BLaER1 treated with 17β-estradiol and CSF1 and Interleukin-3, amounts not matched to agents 10 nM and 100 nM (cell line): Measurements from ENCODE around the gene BSPRY.
"Not testable (repeated sequence)": the region's sequence is repeated elsewhere in the genome, so short reads cannot be mapped to it uniquely, and the experiment has no call there.

ENCODE experiments used
- H3K27ac ChIP-seq, 11 experiments: shearing (Covaris generic); formaldehyde crosslinking; 2 replicates each; pipeline ENCODE4 v1.8.1; 2022
- H3K27me3 ChIP-seq, 11 experiments: shearing (Covaris generic); formaldehyde crosslinking; 2 replicates each; pipeline ENCODE4 v1.8.1; 2022
- H3K36me3 ChIP-seq, 11 experiments: shearing (Covaris generic); formaldehyde crosslinking; 2 replicates each; pipeline ENCODE4 v1.8.1; 2022
- H3K4me1 ChIP-seq, 10 experiments: shearing (Covaris generic); formaldehyde crosslinking; 2 replicates each; pipeline ENCODE4 v1.8.1; 2022
- H3K4me2 ChIP-seq, 11 experiments: shearing (Covaris generic); formaldehyde crosslinking; 2 replicates each; pipeline ENCODE4 v1.8.1; 2022
- H3K4me3 ChIP-seq, 10 experiments: shearing (Covaris generic); formaldehyde crosslinking; 2 replicates each; pipeline ENCODE4 v1.8.1; 2022
- H3K9ac ChIP-seq, 11 experiments: shearing (Covaris generic); formaldehyde crosslinking; 2 replicates each; pipeline ENCODE4 v1.8.1; 2022
- H3K9me3 ChIP-seq, 11 experiments: shearing (Covaris generic); formaldehyde crosslinking; replicated peaks in 1 of 11; 2 replicates each; pipeline ENCODE4 v1.8.1; 2022
- H4K20me1 ChIP-seq, 11 experiments: shearing (Covaris generic); formaldehyde crosslinking; 2 replicates each; pipeline ENCODE4 v1.8.1; 2022
- Cebpa-rat ChIP-seq, 11 experiments: shearing (Covaris generic); IDR thresholded peaks; 2 replicates each; pipeline ENCODE4 v1.8.1; 2022

Gene BSPRY

DNA sequence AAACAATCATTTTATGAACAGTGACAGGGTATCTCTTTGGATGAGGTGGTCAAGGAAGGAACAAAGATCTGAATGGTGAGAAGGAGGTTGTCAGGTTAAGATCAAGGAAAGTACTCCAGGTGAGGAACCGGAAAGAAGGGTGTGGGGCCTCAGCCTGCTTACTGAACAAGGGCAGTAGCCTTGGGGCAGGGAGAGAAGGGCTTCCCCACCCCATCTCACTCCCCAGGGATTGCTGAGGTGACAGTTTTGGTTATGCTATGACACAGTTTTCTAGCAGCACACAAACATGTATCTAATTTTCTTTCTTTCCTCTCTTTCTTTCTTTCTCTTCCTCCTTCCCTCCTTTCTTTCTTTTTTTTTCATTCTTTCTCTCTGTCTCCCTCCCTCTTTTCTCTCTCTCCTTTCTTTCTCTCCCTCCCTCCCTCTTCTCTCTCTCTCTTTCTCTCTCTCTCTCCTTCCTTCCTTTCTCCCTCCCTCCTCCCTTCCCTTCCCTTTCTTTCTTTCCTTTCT, 31.6 kb downstream of the BSPRY start:
- no peak overlapping the region for H3K9ac ChIP-seq
- no peaks in the 10 kb centered on the region for H4K20me1 ChIP-seq
- H3K27ac ChIP-seq, result peak overlapping the region in 1 of 11 experiments; percentile 25; a peak in 1 of 22 replicates
- peaks cover 9 to 42% (median 16%) of the 10 kb centered on the region in 10 experiments for H3K4me1 ChIP-seq
- H3K4me2 ChIP-seq, result peak overlapping the region in 10 of 11 experiments; percentile 7 to 57 (median 40); a peak in 13 of 22 replicates
- H3K36me3 ChIP-seq, result peaks cover 0 to 5% (median 0%) of the 10 kb centered on the region in 11 experiments; a peak in 3 of 22 replicates
- no peaks in the 10 kb centered on the region for H3K27me3 ChIP-seq
- TF ChIP-seq Cebpa-rat (IDR thresholded peaks at IDR 0.05), result no peak
- no peaks in the 10 kb centered on the region for H3K9me3 ChIP-seq
- H3K4me3 ChIP-seq, result no peak overlapping the region

GRCh38 chr9:113381441-113381840, 32.1 kb downstream of the BSPRY start:
- not testable (repeated sequence) for H3K9ac ChIP-seq, H3K9me3 ChIP-seq, H3K27ac ChIP-seq, H3K4me3 ChIP-seq, H3K36me3 ChIP-seq, H4K20me1 ChIP-seq, H3K27me3 ChIP-seq, H3K4me2 ChIP-seq
- H3K4me1 ChIP-seq, result peaks cover 5 to 43% (median 13%) of the 10 kb centered on the region in 10 experiments; a peak in 19 of 20 replicates

GRCh38 chr9:113381909-113382411, 32.6 kb downstream of the BSPRY start:
- Histone ChIP-seq H3K27ac (no peak overlapping the region), H3K4me2 (no peak overlapping the region), H3K4me3 (no peak overlapping the region), H3K4me1 (peaks cover 5 to 48% (median 17%) of the 10 kb centered on the region in 10 experiments; a peak in 19 of 20 replicates), H4K20me1 (no peaks in the 10 kb centered on the region), H3K9me3 (no peaks in the 10 kb centered on the region), H3K9ac (no peak overlapping the region), H3K27me3 (no peaks in the 10 kb centered on the region), H3K36me3 (peaks cover 1 to 14% (median 3%) of the 10 kb centered on the region in 11 experiments; a peak in 16 of 22 replicates)
- no peak for TF ChIP-seq Cebpa-rat (IDR thresholded peaks at IDR 0.05)

- Histone ChIP-seq H3K9me3 (no peaks in the 10 kb centered on the region), H3K4me3 (0 out of 20 replicates have a peak overlapping the region, but pooled peaks of 1 of the 10 experiments have one; percentile 10), H4K20me1 (no peaks in the 10 kb centered on the region; a peak in 1 of 22 replicates), H3K27me3 (no peaks in the 10 kb centered on the region), H3K4me2 (peak overlapping the region in 6 of 11 experiments; percentile 29 to 74 (median 59); a peak in 11 of 22 replicates), H3K4me1 (peaks cover 11 to 55% (median 22%) of the 10 kb centered on the region in 10 experiments; a peak in 18 of 20 replicates), H3K36me3 (peaks cover 44 to 60% (median 51%) of the 10 kb centered on the region in 11 experiments), H3K27ac (peak overlapping the region in 4 of 11 experiments; percentile 26 to 74 (median 49); a peak in 7 of 22 replicates), H3K9ac (peak overlapping the region in 1 of 11 experiments; percentile 41; a peak in 2 of 22 replicates)
- TF ChIP-seq Cebpa-rat (IDR thresholded peaks at IDR 0.05), result no peak
Observed at GRCh38 chr9:113386571-113387393, 37.4 kb downstream of the BSPRY start.

GRCh38 chr9:113387560-113388230, 38.4 kb downstream of the BSPRY start:
- no peaks in the 10 kb centered on the region for H3K9me3 ChIP-seq
- peaks cover 52 to 69% (median 59%) of the 10 kb centered on the region in 11 experiments for H3K36me3 ChIP-seq
- H3K27ac ChIP-seq, result peak overlapping the region in 6 of 11 experiments; percentile 0 to 74 (median 33); a peak in 9 of 22 replicates

GRCh38 chr9:113388833-113389232, 39.5 kb downstream of the BSPRY start:
- H3K9me3 ChIP-seq, result no peaks in the 10 kb centered on the region
- H3K27ac ChIP-seq, result no peak overlapping the region
- peaks cover 52 to 78% (median 71%) of the 10 kb centered on the region in 11 experiments for H3K36me3 ChIP-seq
- H3K27me3 ChIP-seq, result no peaks in the 10 kb centered on the region
- H3K4me2 ChIP-seq, result no peak overlapping the region; a peak in 1 of 22 replicates
- TF ChIP-seq Cebpa-rat (IDR thresholded peaks at IDR 0.05), result no peak
- no peaks in the 10 kb centered on the region; a peak in 1 of 22 replicates for H4K20me1 ChIP-seq
- H3K9ac ChIP-seq, result peak overlapping the region in 1 of 11 experiments; percentile 18; a peak in 1 of 22 replicates
- H3K4me1 ChIP-seq, result peaks cover 11 to 50% (median 22%) of the 10 kb centered on the region in 10 experiments; a peak in 18 of 20 replicates
- H3K4me3 ChIP-seq, result no peak overlapping the region

More at GRCh38 chr9:113387560-113388230, 38.4 kb downstream of the BSPRY start:
- H3K4me1 ChIP-seq, result peaks cover 11 to 50% (median 22%) of the 10 kb centered on the region in 10 experiments; a peak in 18 of 20 replicates
- peak overlapping the region in 7 of 11 experiments; percentile 12 to 74 (median 37); a peak in 10 of 22 replicates for H3K4me2 ChIP-seq
- H3K9ac ChIP-seq, result peak overlapping the region in 6 of 11 experiments; percentile 7 to 37 (median 22); a peak in 7 of 22 replicates
- no peak for TF ChIP-seq Cebpa-rat (IDR thresholded peaks at IDR 0.05)
- no peaks in the 10 kb centered on the region; a peak in 1 of 22 replicates for H4K20me1 ChIP-seq
- no peaks in the 10 kb centered on the region for H3K27me3 ChIP-seq
- H3K4me3 ChIP-seq, result no peak overlapping the region

GRCh38 chr9:113389451-113389850, 40.1 kb downstream of the BSPRY start:
- no peaks in the 10 kb centered on the region for H3K9me3 ChIP-seq
- H3K4me3 ChIP-seq, result no peak overlapping the region
- H3K27ac ChIP-seq, result no peak overlapping the region
- TF ChIP-seq Cebpa-rat (IDR thresholded peaks at IDR 0.05), result no peak
- H3K36me3 ChIP-seq, result peaks cover 52 to 78% (median 72%) of the 10 kb centered on the region in 11 experiments
- no peaks in the 10 kb centered on the region; a peak in 1 of 22 replicates for H4K20me1 ChIP-seq
- peaks cover 11 to 45% (median 21%) of the 10 kb centered on the region in 10 experiments; a peak in 18 of 20 replicates for H3K4me1 ChIP-seq
- no peak overlapping the region for H3K4me2 ChIP-seq
- no peaks in the 10 kb centered on the region for H3K27me3 ChIP-seq
- no peak overlapping the region for H3K9ac ChIP-seq

DNA sequence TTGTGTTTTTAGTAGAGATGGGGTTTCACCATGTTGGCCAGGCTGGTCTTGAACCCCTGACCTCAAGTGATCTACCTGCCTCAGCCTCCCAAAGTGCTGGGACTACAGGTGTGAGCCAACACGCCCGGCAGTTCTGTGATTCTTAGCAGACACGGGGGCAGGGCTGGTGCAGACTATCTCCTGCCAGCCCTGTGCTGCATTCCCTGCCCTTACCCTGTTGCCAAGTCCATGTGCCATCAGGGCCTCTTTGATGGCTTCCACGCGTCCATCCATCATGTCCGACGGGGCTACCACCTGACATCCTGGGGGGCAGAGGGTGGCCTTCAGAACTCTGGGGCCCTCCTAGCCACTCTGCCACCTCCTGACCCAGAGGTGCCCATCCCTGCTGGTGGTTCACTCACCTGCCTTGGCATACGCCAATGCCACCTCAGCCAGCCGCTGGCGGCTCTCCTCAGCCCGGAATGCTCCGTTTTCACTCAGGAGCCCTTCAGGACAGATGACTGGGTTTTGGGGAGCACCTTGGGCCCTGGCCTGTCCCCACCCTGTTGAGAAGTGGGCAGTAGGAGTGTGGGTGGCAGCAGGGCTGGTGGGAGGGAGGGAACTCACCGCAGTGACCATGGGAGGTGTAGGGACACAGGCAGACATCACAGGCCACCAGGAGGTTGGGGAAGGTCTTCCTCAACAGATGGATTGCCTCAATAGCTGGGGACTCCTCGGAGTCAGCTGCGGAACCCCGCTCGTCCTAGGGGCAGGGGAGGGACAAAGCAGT, 41.0 kb downstream of the BSPRY start:
- Histone ChIP-seq H3K4me1 (peaks cover 11 to 36% (median 18%) of the 10 kb centered on the region in 10 experiments; a peak in 18 of 20 replicates), H3K9ac (no peak overlapping the region), H3K27ac (no peak overlapping the region), H3K36me3 (peaks cover 52 to 86% (median 75%) of the 10 kb centered on the region in 11 experiments), H3K4me3 (no peak overlapping the region), H3K4me2 (no peak overlapping the region), H4K20me1 (peaks cover 0 to 5% (median 0%) of the 10 kb centered on the region in 11 experiments; a peak in 1 of 22 replicates), H3K9me3 (no peaks in the 10 kb centered on the region), H3K27me3 (no peaks in the 10 kb centered on the region)
- no peak for TF ChIP-seq Cebpa-rat (IDR thresholded peaks at IDR 0.05)
